HG02642 (cell line): ENCODE results near the gene POLR3C.
"Not testable (repeated sequence)": the region's sequence is repeated elsewhere in the genome, so short reads cannot be mapped to it uniquely, and the experiment has no call there.

Source experiments
- ATAC-seq: cut with Tn5 transposase; IDR thresholded peaks from one replicate; pipeline ENCODE4 v1.9.1; 2021; ENCODE audit warnings: mild to moderate bottlenecking; ENCODE audit not compliant: unreplicated experiment, poor library complexity

POLR3C gene

GRCh38 chr1:145812977-145813810 is 10.8 kb upstream of the POLR3C start:
- not testable (repeated sequence) for ATAC-seq

GRCh38 chr1:145818095-145818494 is 5.9 kb upstream of the POLR3C start:
- not testable (repeated sequence) for ATAC-seq

- ATAC-seq, result not testable (repeated sequence)
Measured at GRCh38 chr1:145822779-145823331, 1.1 kb upstream of the POLR3C start.

GRCh38 chr1:145824499-145824842 is 471 bp downstream of the POLR3C start:
- ATAC-seq, result no peak

- ATAC-seq, result no peak
Measured at GRCh38 chr1:145826030-145826429, 2.0 kb downstream of the POLR3C start.

GRCh38 chr1:145827966-145828365 is 4.0 kb downstream of the POLR3C start:
- ATAC-seq, result no peak

- no peak for ATAC-seq
Measured at GRCh38 chr1:145828367-145829026, 4.5 kb downstream of the POLR3C start.

- ATAC-seq, result not testable (repeated sequence)
Measured at GRCh38 chr1:145830810-145831209, 6.8 kb downstream of the POLR3C start.

- ATAC-seq, result no peak
Measured at GRCh38 chr1:145837656-145838055, 13.7 kb downstream of the POLR3C start.

GRCh38 chr1:145843031-145843430 is 19.0 kb downstream of the POLR3C start:
- no peak for ATAC-seq

GRCh38 chr1:145845144-145845513 is 21.1 kb downstream of the POLR3C start:
- ATAC-seq, result peak; percentile 70

- peak; percentile 75 for ATAC-seq
Measured at GRCh38 chr1:145845514-145846161, 21.6 kb downstream of the POLR3C start, which contains the start of gene NUDT17. Gene NUDT17 (plus strand): TSS chr1:145845630. CDS start chr1:145845641, 11 bp downstream.

GRCh38 chr1:145846201-145846612 is 22.2 kb downstream of the POLR3C start:
- ATAC-seq, result no peak

GRCh38 chr1:145847827-145848226 is 23.8 kb downstream of the POLR3C start:
- no peak for ATAC-seq

GRCh38 chr1:145849356-145850160 is 25.6 kb downstream of the POLR3C start:
- ATAC-seq, result no peak

GRCh38 chr1:145855426-145855948 is 31.5 kb downstream of the POLR3C start:
- ATAC-seq, result no peak

- ATAC-seq, result no peak
Measured at GRCh38 chr1:145857170-145857569, 33.2 kb downstream of the POLR3C start.

GRCh38 chr1:145858238-145858900 is 34.4 kb downstream of the POLR3C start:
- ATAC-seq, result no peak

- ATAC-seq, result peak; percentile 91
Measured at GRCh38 chr1:145858901-145859490, 35.0 kb downstream of the POLR3C start, which contains the start of gene PIAS3. Gene PIAS3 (minus strand): TSS chr1:145859081. CDS start chr1:145858990, 91 bp downstream.
